Fibroblast of villous mesenchyme (primary cell): ENCODE measurements around the gene C2orf49. TPM values are rescaled to one million over a fixed set of nuclear protein-coding genes. Genes with fewer than 3 reads are reported as not detected.

Experiments used
- DNase-seq: peaks from one replicate; pipeline ENCODE4 v3.0.0-alpha.2; 2010; ENCODE audit warnings: low read depth
- H3K4me3 ChIP-seq: 2 replicates; pipeline ENCODE4 v1.5.1; 2011; ENCODE audit warnings: low read depth, mild to moderate bottlenecking, low read length
- CTCF ChIP-seq: IDR thresholded peaks from 2 replicates; pipeline ENCODE4 v1.5.1; 2012; ENCODE audit warnings: low read depth, mild to moderate bottlenecking, low read length; ENCODE audit not compliant: insufficient read depth
- total RNA-seq: library from RNA; depleted of rRNA; stranded (reverse); fragments of >200 nt; gene quantifications from 2 replicates; pipeline ENCODE4 v1.2.3, GENCODE V29; 2012

C2orf49 gene
- total RNA-seq, 1 donor: 23.7 TPM

GRCh38 chr2:105307550-105307949 lies 29.8 kb upstream of the C2orf49 start:
- DNase-seq: peak; percentile 29
- no peak for TF ChIP-seq CTCF
- no peak overlapping the region for H3K4me3 ChIP-seq

- H3K4me3 ChIP-seq: no peak overlapping the region
- TF ChIP-seq CTCF: no peak
- DNase-seq: no peak
Measured at GRCh38 chr2:105307962-105308361, 29.4 kb upstream of the C2orf49 start.

- no peak overlapping the region for H3K4me3 ChIP-seq
- no peak for TF ChIP-seq CTCF
- no peak for DNase-seq
Measured at GRCh38 chr2:105308382-105309146, 28.8 kb upstream of the C2orf49 start.

GRCh38 chr2:105309147-105309545 lies 28.2 kb upstream of the C2orf49 start:
- DNase-seq: peak; percentile 39
- no peak overlapping the region for H3K4me3 ChIP-seq
- TF ChIP-seq CTCF: no peak

- H3K4me3 ChIP-seq: no peak overlapping the region
- DNase-seq: no peak
- TF ChIP-seq CTCF: no peak
Measured at GRCh38 chr2:105313877-105314276, 23.5 kb upstream of the C2orf49 start.

- TF ChIP-seq CTCF: no peak
- DNase-seq: no peak
- H3K4me3 ChIP-seq: no peak overlapping the region
Measured at GRCh38 chr2:105315314-105315713, 22.0 kb upstream of the C2orf49 start.

GRCh38 chr2:105317937-105318336 lies 19.4 kb upstream of the C2orf49 start:
- no peak for TF ChIP-seq CTCF
- no peak for DNase-seq
- no peak overlapping the region for H3K4me3 ChIP-seq
